ENCODE results near the gene NOXRED1.
"Not testable (repeated sequence)": the region's sequence is repeated elsewhere in the genome, so short reads cannot be mapped to it uniquely, and the experiment has no call there.

NOXRED1 gene

DNA sequence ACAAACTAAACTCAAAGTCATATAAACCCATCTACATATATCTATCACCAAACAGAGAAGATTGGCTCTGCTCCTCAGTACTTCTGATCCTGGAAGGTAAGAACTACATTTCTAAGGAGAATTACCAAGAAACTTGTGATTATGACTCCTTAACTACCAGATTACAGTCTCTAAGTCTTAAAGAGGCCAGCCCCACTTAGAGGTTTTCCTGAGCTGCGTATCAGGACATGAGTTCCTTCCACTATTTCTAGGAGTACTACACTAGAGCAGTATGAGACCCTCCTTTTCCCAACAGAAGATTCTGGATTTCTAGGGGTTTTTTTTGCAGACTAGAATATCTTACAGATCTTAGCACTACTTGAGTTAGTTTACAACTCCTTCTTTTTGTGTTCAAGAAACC is at the start of gene NOXRED1:
Gene NOXRED1, minus strand, starts transcription at position 101 of the 400 bp plus-strand sequence. CDS start 634 bp downstream, outside the sequence.
- no peak for DNase-seq

DNA sequence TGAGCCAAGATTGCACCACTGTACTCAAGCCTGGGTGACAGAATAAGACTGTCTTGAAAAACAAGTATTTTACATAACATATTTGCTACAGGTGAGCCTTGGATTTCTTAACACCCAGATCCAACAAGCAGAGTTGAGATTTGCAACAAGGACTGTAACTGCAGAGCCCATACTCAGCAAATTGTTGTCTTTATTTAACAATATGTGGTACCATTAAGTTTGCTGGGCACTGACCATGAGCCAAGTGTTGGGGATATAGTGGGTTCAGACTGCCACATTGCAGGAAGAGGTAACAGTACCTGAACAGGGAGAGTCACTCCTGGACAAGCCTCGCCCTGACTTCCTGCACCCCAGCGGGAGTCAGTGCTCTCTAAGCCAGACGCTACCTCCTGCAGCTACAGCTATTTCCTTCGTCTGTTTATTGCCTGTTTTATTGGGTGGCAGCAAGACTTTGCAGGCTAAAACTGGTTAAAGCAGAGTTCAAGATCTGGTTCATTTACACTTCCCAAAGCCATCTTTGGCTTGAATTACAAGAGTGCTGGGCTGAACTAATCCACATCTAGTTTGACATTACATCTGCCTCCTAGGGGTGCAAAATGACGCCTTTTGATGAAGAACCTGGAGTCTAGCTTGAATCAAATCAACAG is 47.0 kb upstream of the NOXRED1 start:
- DNase-seq: no peak

DNA sequence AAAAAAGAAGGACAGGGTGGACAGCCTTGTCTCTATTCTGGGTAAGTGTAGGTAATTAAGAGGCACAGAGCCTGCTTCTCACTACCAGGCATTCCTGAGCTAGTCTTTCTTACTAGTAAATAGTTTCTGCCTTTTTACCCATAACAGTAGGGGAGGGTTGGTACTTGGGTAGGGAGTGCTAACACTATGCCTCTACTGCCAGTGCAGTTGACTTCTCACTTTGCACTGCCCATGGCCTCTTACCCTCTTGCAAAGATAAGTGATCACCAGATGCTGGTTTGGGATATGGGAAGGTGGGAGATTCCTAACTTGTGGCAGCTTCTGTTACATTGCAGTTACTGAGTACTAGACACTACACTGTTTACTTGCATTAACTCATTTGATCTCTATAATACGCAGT is 46.2 kb upstream of the NOXRED1 start:
- no peak for DNase-seq

GRCh38 chr14:77469067-77469505 is 45.8 kb upstream of the NOXRED1 start:
- no peak for DNase-seq

DNA sequence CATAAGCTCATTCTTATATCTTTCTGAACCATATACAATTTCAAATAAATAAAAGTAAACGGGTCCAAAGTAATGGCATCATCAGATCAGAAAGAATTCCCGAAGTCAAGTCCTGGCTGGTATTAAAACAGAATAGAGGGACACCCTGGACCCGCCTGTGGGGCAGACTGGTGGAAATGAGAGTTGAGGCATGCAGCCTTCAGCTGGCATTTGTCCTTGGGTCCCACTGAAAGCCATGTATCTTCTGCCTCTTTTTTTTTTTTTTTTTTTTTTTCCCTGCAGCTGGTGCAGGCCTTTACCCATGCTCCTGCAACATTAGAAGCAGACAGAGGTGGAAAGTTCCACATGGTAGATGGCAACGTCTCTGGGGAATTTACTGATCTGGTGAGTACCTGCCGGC is 44.5 kb upstream of the NOXRED1 start:
- no peak for DNase-seq

GRCh38 chr14:77459072-77459723 is 35.9 kb upstream of the NOXRED1 start:
- DNase-seq: peak; percentile 29

GRCh38 chr14:77458249-77458950 is 35.1 kb upstream of the NOXRED1 start:
- DNase-seq: no peak

DNA sequence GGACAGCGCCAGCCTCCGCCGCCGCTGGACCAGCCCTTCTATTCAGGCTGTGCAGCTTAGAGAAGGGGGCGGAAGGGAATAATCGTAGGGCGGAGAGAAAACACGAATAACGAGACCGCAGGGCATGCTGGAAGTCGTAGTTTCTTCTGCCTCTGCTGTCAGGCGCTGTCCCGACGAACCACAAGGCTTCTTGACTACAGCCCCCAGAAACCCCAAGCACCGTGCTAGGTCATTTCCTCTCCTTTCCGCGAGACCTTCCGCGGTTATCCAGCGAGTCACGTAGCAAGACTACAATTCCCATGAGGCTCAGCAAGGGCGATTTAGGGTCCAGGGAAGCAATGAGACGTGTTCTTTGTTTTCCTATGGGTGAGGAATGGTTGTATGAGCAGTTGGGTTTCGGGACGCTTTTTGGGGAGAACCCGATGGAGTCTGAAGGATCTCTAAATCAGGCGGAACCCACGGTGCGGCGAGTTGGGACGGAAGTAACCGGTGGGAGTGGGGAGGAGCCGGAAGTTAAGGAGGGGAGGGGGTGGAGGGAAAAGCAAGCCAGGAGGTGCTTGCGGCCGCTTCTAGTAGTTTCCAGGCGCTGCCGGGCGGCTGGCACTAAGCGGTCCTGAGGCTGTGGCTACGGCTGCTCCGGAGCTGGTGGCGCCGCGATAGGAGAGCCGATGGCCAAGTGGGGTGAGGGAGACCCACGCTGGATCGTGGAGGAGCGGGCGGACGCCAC is 34.4 kb upstream of the NOXRED1 start, which contains the start of the genes AHSA1 and VIPAS39:
Gene AHSA1, plus strand, starts transcription at position 572 of the 727 bp plus-strand sequence. Its CDS starts 97 bp downstream, at position 669.
Gene VIPAS39, minus strand, starts transcription at position 80 of the 727 bp plus-strand sequence. CDS start 3,499 bp downstream, outside the sequence.
- peak; percentile 100 for DNase-seq

- no peak for DNase-seq
These were observed 33.8 kb upstream of the NOXRED1 start for GRCh38 chr14:77457115-77457521.

GRCh38 chr14:77455966-77456640 is 32.8 kb upstream of the NOXRED1 start:
- DNase-seq: no peak

DNA sequence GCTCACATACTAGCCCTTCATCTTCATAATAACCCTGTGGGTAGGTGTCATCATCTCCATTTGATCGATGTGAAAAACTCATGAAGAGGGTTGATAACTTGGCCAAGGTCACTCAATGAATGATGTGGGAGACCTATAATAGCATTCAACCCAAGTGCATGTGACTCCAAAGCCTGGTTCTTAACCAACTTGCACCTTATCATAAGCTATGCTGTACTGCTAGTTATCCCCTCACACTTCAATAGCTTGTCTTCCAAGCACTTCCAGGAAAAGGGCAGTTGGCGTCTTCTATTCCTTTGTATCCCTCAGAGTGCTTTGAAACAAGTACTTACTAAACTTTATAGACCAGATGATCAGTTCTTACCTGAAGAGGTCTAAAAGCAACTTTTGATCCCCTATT is 18.9 kb upstream of the NOXRED1 start:
- no peak for DNase-seq

- no peak for DNase-seq
These were observed 16.5 kb upstream of the NOXRED1 start for GRCh38 chr14:77439861-77440260.

DNA sequence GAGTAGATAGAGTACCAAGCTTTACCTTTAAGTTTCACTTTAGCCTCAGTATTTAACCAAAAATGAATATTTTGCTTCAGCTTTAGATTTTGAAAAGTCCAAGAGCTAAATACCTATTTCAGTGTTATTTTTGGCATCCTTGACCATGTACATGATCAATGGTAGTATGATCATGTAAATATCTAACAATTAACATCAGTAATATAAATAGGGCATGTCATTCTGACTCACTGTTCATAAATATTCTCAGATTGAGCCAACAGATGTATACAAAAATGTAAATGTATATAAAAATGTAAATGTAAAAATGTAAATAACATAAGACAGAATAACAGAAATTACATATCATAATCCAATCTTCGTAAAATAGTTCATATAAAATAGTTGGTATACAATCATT is 15.3 kb upstream of the NOXRED1 start:
- no peak for DNase-seq

DNA sequence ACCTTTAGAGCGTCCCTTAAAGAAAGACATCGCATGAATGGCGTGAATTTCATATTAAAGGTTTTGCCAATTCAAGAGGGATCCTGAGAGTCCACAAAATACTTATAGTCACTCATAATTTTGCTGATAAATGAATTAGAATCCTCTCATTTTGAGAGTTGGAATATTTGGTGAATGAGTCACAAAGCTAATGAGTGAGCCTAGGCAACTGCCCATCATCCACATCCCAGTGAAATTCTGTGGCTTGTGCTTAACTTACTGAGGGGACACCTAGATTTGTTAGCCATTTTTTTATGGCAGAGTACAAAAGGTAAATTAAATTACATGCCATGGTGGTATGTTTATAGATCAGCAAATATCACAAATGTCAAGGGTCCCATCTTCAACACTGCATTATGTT is 12.7 kb upstream of the NOXRED1 start:
- no peak for DNase-seq

DNA sequence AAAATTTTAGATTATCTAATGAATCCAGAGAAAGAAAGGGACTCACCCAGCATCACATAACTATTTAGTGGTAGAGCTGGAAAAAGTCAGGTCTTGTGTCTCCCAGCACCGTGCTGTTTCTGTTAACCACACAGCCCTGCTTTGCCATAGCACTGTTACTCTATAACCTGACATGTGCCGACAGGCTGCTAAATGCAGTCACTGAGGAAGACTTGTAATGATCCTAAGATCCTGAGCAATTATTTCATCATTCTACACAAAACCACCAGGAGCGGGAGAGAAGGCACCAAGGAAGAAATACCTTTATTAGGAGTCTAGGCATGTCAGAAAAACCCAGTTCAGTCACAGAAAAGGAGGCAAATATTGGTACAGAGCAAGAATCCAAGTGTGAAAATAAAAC is 3.1 kb upstream of the NOXRED1 start:
- no peak for DNase-seq

DNA sequence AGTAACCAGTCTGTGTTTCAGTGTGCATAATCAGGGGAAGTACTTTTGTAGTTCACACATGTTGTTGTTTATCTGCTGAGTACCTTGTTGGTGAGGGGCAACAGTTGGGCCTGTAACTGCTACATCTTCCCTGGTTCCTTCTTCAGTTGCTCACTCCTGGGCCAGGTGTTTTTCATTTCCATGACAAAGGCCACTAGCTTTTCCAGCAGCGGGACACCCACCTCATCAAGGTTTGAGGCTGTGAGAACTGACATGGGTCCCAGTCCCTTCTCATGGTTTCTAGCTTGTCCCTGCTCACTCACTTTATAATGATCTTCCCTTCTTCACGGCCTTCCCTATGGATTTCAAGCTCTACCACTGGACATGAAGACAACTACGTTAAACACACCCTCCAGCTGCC is 1.5 kb upstream of the NOXRED1 start:
- no peak for DNase-seq

DNA sequence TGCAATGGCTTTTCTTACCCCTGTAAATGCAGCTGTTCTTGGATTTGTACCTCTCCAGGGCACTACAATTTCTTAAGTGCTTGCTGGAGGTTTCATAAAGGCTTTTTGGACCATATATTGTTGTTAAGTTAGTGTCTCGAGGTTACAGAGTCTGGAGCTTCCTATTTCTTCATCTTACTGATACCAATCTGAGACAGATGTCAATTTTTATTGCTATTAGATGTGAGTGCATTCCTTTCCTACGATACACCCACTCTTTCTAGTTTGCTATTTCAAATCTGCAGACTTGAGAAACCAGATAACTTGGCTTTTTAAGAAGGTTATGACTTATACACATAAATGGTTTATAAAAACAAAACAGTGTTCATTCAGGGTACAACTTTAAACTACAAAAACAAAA is 2.1 kb downstream of the NOXRED1 start:
- no peak for DNase-seq

DNA sequence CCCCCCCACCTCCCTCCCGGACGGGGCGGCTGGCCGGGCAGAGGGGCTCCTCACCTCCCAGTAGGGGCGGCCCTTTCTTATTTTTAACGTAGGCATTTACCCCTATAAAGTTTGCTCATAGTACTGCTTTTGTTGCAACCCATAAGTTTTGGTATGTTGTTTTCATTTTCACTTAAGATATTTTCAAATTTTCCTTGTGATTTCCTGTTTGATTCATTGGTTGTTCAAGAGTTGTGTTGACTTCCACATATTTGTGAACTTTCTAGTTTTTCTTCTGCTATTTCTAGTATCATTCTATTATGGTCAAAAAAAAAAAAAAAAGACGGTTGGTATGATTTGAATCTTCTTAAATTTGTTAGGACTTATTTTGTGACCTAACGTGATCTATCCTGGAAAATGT is 6.5 kb downstream of the NOXRED1 start:
- DNase-seq: no peak

DNA sequence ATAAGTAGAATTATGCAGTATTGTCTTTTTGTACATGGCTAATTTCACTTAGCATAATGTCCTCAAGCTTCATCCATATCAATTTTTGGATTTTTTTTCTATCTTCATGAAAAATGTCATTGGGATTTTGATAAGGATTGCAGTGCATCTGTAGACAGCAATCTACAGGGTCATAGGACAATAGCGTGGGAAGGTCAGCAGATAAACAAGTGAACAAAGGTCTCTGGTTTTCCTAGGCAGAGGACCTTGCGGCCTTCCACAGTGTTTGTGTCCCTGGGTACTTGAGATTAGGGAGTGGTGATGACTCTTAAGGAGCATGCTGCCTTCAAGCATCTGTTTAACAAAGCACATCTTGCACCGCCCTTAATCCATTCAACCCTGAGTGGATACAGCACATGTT is 7.2 kb downstream of the NOXRED1 start:
- not testable (repeated sequence) for DNase-seq

- not testable (repeated sequence) for DNase-seq
These were observed 7.8 kb downstream of the NOXRED1 start for GRCh38 chr14:77415403-77416030.

DNA sequence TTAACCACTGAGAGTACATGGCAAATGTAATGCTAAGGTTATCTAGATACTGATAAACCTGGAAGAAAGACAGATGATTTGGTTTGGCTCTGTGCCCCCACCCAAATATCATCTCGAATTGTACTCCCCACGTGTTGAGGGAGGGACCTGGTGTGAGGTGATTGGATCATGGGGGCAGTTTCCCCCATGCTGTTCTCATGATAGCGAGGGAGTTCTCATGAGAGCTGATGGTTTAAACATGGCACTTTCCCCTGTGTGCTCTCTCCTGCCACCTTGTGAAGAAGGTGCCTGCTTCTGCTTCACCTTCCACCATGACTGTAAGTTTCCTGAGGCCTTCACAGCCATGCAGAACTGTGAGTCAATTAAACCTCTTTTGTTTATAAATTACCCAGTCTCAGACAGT is 14.2 kb downstream of the NOXRED1 start:
- no peak for DNase-seq

- no peak for DNase-seq
These were observed 16.2 kb downstream of the NOXRED1 start for GRCh38 chr14:77407158-77407557.

All from DMS79 (cell line).